ENCODE measurements around the gene PPARD. TPM values are rescaled to one million over a fixed set of nuclear protein-coding genes. Genes with fewer than 3 reads are reported as not detected.
A peak's percentile ranks its signal among the peaks of the same experiment; 100 is the strongest.
"Not testable (repeated sequence)": the region's sequence is repeated elsewhere in the genome, so short reads cannot be mapped to it uniquely, and the experiment has no call there.

PPARD gene
- total RNA-seq, 1 donor from 2014 or later, result 26.3 TPM

DNA sequence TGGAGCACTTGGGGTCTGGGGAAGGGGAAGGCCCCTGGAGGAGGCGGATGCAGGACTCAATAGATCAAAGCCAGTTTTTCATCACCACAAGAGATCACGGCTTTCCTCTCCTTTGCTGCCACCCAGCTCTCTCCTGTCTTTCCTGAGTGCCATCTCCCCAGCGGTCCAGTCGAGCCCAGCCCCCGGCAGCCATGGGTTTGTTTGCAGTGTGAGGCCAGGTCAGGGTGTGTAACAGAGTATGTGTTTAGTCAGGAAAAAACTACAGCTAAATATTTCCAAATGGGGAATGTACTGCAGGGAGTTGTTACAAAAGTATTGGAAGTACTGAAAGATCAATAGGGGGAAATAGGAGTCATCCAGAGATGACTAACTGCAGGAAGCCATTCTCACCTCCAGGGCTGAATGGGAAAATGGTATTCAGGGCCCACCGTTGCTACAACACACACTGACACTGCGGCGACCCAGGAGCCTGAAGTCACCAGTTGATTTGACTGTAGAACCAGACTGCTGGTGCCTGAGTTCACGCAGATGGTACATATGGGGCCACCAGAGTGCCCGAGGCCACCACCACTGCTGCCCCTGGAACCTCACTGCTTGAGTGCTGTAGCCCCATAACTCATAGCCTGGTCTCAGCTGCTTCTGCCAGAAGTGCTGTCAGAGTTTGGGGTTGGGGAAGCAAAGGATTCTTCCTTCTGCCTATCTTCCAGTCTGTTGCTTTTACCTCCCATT is 86.2 kb downstream of the PPARD start:
- TF ChIP-seq, protein P1, sequence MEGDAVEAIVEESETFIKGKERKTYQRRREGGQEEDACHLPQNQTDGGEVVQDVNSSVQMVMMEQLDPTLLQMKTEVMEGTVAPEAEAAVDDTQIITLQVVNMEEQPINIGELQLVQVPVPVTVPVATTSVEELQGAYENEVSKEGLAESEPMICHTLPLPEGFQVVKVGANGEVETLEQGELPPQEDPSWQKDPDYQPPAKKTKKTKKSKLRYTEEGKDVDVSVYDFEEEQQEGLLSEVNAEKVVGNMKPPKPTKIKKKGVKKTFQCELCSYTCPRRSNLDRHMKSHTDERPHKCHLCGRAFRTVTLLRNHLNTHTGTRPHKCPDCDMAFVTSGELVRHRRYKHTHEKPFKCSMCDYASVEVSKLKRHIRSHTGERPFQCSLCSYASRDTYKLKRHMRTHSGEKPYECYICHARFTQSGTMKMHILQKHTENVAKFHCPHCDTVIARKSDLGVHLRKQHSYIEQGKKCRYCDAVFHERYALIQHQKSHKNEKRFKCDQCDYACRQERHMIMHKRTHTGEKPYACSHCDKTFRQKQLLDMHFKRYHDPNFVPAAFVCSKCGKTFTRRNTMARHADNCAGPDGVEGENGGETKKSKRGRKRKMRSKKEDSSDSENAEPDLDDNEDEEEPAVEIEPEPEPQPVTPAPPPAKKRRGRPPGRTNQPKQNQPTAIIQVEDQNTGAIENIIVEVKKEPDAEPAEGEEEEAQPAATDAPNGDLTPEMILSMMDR (conservative IDR thresholded peaks at IDR 0.05), result no peak
- Mint-ChIP-seq H3K4me3 (no peak overlapping the region), H3K36me3 (ENCODE audit: low read depth) (peaks cover 15% of the 10 kb centered on the region), H3K27me3 (ENCODE audit: low read depth) (no peaks in the 10 kb centered on the region), H3K4me1 (peaks cover 10% of the 10 kb centered on the region), H3K9me3 (peaks cover 8% of the 10 kb centered on the region), H3K27ac (ENCODE audit: unreplicated experiment) (peak overlapping the region; percentile 16)
- no peak for DNase-seq (ENCODE audit: low read depth, low spot score)

DNA sequence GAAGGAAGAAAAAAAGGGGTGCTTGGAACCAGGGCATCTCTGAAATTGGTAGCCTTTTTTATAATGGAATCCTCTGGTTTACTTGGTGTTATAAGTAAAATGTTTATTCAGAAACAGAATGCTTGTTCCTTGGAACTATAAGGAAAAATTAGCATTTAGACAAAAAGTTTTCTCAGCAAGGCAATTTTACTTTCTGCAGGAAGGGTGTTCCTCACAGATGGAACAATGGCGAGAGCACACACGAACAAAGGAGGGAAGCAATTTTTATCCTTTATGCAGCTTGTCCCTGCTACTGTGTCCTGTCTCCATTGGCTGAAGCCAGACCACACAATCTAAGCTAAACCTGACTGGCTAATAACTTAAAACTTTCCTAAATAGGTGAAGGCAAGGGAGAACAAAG is 87.1 kb downstream of the PPARD start:
- Mint-ChIP-seq H3K27me3 (ENCODE audit: low read depth) (no peaks in the 10 kb centered on the region), H3K4me1 (peaks cover 10% of the 10 kb centered on the region), H3K36me3 (ENCODE audit: low read depth) (peaks cover 15% of the 10 kb centered on the region), H3K4me3 (no peak overlapping the region), H3K27ac (ENCODE audit: unreplicated experiment) (no peak overlapping the region), H3K9me3 (peaks cover 8% of the 10 kb centered on the region)
- TF ChIP-seq, protein P1 (conservative IDR thresholded peaks at IDR 0.05), result no peak
- DNase-seq (ENCODE audit: low read depth, low spot score), result no peak

DNA sequence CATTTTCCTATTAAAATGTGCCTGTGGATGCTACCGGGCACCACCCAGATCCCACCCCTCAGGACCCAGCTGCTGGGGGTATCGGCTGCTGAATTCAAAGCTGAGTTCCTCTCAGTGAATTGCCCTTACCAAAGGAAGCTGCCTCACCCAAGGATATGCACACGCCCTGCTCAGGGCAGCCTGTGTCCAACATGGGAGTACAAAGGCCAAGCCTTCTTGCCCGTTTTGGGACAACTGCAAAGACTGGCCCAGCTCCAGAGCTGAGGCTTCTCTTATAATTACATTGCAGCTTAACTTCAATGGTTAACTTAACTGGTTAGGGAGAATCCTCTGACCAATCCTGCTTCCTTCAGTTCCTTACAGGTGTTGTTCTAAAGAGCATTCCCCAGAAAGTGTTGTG is 89.9 kb downstream of the PPARD start:
- Mint-ChIP-seq H3K4me3 (no peak overlapping the region), H3K36me3 (ENCODE audit: low read depth) (peaks cover 12% of the 10 kb centered on the region), H3K27ac (ENCODE audit: unreplicated experiment) (no peak overlapping the region), H3K4me1 (peaks cover 3% of the 10 kb centered on the region), H3K27me3 (ENCODE audit: low read depth) (no peaks in the 10 kb centered on the region), H3K9me3 (peaks cover 8% of the 10 kb centered on the region)
- no peak for DNase-seq (ENCODE audit: low read depth, low spot score)
- TF ChIP-seq, protein P1 (conservative IDR thresholded peaks at IDR 0.05), result no peak

DNA sequence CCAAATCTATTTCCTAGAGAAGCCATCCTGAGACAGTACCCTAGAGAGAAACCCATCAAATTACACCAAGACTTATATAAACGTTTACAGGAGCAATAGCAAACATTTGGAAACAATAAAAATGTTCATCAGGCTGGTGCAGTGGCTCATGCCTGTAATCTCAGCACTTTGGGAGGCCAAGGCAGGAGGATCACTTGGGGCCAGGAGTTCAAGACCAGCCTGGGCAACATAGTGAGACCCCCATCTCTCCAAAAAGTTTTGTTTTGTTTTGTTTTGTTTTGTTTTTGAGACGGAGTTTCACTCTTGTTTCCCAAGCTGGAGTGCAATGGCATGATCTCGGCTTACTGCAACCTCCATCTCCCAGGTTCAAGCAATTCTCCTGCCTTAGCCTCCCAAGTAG is 90.3 kb downstream of the PPARD start:
- H3K27ac Mint-ChIP-seq (ENCODE audit: unreplicated experiment), result not testable (repeated sequence)

DNA sequence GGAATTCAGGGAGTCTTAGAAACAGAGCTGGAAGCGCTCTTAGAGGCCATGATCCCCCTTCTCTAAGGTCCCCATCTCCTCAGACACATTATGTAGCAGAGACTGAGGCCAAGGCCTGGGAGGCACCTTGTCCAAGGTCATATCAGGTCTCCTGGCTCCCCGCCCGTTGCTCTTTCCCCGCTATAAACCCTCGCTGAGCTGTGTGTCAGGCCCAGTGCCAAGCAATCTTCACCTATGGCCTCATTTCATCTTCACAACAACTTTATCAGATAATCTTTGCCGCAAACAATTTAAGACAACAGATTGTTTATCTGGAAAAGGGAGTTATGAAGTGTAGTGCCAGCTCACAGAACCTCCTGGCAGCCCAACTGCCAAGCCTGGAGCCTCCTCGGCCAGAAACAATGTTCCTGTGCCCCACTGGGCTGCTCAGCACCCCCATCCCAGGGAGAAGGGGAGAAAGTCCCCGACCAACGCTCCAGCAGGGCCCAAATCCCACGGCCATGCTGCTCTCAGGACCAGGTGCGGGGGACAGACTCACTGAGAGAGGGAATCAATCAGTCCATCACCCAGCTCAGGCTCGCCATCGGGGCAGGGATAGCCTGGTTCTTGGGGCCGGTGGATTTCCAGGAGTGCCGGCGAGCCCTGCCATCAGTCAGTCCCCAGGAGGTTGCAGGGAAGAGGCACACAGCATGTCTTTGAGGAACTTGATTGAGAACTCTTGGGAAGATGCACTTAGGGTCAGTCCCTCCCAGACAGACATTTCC is 92.9 kb downstream of the PPARD start:
- TF ChIP-seq, protein P1 (conservative IDR thresholded peaks at IDR 0.05), result no peak
- Mint-ChIP-seq H3K4me1 (no peaks in the 10 kb centered on the region), H3K27me3 (ENCODE audit: low read depth) (no peaks in the 10 kb centered on the region), H3K36me3 (ENCODE audit: low read depth) (peaks cover under 1% of the 10 kb centered on the region), H3K27ac (ENCODE audit: unreplicated experiment) (no peak overlapping the region), H3K9me3 (no peaks in the 10 kb centered on the region), H3K4me3 (no peak overlapping the region)
- no peak for DNase-seq (ENCODE audit: low read depth, low spot score)

More for the DNA sequence above, 90.3 kb downstream of the PPARD start:
- DNase-seq (ENCODE audit: low read depth, low spot score); H3K4me1 Mint-ChIP-seq; H3K27me3 Mint-ChIP-seq (ENCODE audit: low read depth); H3K4me3 Mint-ChIP-seq; H3K9me3 Mint-ChIP-seq: not testable (repeated sequence)
- peaks cover 12% of the 10 kb centered on the region for H3K36me3 Mint-ChIP-seq (ENCODE audit: low read depth)
